SK-N-MC (cell line): ENCODE data around the gene CHST7.

Source experiments
- FOXP2 ChIP-seq: optimal IDR thresholded peaks from 2 replicates; pipeline ENCODE3; 2011; ENCODE audit warnings: mild to moderate bottlenecking, moderate library complexity; ENCODE audit not compliant: insufficient read depth; ENCODE audit errors: extremely low read length, control extremely low read depth
- POLR2AphosphoS5 ChIP-seq: IDR thresholded peaks from 2 replicates; pipeline ENCODE4 v1.6.1; 2012; ENCODE audit warnings: mild to moderate bottlenecking, low read depth, low read length, borderline replicate concordance

DNA sequence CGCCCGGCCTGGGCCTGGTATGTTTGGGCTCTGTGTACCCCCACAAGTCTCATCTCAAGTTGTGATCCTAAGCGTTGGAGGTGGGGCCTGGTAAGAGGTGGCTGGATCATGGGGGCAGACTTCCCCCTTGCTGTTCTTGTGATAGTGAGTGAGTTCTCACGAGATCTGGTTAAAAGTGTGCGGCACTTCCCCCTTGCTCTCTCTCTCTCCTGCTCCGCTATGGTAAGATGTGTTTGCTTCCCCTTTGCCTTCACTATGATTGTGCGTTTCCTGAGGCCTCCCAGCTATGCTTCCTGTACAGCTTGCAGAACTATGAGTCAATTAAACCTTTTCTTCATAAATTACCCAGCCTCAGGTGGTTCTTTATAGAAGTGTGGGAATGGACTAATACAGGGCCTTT lies 53.0 kb downstream of the CHST7 start:
- no peak for TF ChIP-seq POLR2AphosphoS5
- no peak for TF ChIP-seq FOXP2
